GM19455 (cell line): ENCODE measurements around the gene FAM217A.
A peak's percentile ranks its signal among the peaks of the same experiment; 100 is the strongest.

Experiments used
- ATAC-seq: cut with Tn5 transposase; IDR thresholded peaks from one replicate; pipeline ENCODE4 v1.9.1; 2021; ENCODE audit not compliant: unreplicated experiment

FAM217A gene

DNA sequence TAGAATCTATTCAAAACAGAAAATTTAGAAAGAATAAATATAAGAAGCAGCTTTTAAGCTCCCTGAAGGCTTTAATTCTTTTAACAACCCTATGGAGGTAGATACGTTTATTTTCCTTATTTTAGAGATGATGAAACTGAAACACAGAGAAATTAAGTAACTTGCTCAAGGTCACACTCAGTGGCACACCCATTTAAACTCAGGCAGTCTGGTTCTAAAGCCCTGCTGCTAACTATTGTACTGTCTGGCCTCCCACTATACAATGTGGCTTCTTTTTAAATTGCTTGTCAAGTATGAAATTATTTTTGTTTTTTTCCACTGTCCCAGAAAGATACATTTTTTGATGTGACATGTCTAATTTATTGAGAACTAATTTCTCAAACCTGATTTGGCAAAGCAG, 55.7 kb downstream of the FAM217A start:
- no peak for ATAC-seq

DNA sequence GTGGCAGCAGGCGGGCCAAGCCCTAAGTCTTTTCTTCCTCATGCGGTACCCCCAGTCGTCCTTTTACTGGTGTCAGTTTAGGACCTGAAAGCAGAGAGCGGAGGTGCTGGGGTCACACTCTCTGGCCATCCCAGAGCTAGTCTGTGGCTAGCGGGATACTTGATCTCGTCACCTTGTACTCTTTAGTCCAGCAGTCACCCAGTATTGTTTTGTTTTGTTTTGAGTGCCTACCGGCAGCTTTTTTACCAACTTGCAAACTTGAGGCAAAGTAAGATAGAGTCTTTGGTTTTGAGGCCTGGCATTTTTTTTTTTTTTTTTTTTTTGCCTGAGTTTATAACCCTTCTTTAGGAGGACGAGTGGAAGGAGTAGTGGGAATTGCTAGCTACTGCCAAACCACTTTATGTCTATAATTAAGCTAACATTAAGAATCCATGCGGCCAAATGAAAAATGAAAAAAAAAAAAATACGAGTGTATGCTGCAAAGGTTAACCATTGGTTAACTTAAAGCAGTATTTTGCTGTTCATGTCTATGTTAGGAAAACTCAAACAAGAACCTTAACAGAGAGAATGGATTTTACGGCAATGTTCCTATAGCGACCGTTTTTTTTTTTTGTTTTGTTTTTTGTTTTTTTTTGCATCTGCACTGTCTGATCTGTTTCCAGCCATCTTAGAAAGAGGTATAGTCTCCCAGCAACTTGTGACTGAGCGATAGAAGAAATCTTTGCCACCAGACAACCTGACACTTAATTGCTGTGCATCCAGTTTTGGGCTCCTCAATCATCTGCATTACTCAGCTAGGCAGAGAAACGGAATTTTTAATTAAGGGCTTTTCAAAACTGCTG, 56.9 kb downstream of the FAM217A start:
- ATAC-seq = peak; percentile 4

DNA sequence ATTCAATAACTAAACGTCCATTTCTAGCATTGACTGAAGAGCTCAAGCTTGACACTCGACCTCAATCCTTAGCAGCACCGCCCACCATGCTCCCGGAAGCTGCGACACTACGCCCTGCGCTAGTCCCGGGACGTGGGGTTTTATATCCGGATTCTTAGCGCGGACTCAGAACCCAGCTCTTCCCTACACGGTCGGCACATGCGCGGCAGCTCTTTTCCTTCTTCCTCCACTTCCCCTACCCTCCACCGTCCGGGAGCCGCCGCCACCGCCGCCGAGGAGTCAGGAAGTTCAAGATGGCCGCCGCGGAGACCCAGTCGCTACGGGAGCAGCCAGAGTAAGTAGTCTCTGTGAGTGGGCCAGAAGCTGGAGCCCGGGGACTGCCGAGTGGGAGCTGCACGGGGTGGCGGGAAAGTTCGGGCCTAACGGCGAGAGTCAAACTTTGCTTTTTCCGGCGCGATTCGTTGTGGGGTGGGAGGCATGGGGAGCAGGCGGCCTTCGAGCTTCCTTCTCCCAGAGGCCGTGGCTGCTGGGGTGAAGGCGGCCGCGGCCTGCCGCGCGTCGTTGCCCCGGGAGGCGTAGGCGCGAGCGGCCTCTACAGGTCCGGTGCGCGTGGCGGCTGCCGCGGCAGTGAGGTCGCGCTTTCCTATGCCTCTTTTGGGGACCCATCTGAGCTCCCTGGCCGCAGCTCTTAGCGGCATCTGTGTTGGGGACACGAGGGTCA, 57.6 kb downstream of the FAM217A start:
- ATAC-seq = peak; percentile 51

DNA sequence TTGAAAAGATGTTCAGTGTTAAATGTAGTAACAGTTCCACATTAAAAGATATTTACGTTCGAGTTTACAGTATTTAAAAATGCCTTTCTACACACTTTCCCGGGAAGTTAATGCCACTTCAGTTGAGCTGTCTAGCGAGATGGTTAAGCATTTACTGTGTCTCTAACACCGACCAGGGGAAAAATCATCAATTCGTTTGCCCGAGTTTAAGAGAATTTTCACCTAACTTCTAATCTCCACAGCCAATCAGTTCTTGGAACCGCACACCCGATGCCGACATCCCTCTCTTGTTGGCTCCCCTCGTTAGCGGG, 58.2 kb downstream of the FAM217A start:
- no peak for ATAC-seq

DNA sequence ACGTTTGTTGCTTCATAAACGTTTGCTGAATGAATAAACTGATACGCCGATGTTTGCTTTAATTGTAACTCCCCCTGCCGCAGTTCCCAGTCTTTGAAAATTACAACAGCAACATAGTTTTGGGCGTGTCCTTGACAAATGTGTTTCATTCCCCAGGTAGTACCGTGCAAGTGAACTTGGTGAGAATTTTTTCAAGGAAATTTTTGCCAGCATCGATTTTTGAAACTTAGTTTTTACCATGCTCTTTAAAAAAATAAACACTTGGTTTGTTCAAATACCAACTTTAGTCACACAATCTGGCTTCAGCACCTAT, 60.1 kb downstream of the FAM217A start:
- ATAC-seq = peak; percentile 3
